Measurements from ENCODE around the gene ARHGAP5. TPM values are rescaled to one million over a fixed set of nuclear protein-coding genes. Genes with fewer than 3 reads are reported as not detected.
"Not testable (repeated sequence)": the region's sequence is repeated elsewhere in the genome, so short reads cannot be mapped to it uniquely, and the experiment has no call there.

Gene ARHGAP5
- total RNA-seq, 1 experiment from 2014 or later: 114 TPM

DNA sequence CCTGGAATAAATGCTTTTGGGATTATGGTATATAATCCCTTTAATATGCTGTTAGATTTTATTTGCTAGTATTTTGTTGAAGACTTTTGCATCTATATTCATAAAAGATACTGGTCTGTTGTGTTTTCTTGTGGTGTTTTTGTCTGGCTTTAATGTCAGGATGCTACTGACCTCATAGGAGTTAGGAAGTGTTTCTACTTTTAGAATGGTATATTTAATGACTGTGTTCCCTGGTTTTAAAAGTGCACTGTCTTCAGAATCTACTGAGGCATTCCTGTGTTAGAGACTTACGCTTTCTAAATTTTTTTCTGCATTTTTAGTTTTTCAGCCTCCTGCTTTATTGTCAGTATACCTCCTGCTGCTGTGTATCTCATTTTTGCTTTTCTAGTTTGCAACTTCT, 51.6 kb downstream of the ARHGAP5 start:
- peaks cover 14% of the 10 kb centered on the region for H3K9me3 ChIP-seq (ENCODE audit: low read length)

DNA sequence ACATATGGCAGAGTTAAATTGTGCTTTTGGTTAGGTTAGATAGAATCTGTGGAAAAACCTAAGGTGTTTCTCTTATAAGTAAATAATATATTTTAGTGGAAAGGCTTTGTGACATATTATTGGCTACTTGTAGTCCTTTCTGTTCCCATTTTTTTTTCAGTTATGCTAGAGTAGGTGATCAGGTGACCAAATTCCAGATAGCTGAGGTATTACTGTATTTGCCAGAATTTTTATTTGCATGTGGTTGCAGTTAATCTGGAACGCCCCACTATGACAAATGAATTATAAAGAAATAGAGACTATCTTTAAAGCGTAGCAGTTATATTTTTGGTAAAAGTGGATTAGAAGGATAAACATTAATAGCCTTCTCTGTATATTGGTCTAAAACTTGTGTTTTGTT, 52.0 kb downstream of the ARHGAP5 start:
- H4K20me1 ChIP-seq (ENCODE audit: insufficient read depth, low read depth, low read length): no peaks in the 10 kb centered on the region
- H3K36me3 ChIP-seq (ENCODE audit: insufficient read depth, low read length): peaks cover 34% of the 10 kb centered on the region
- H3K79me2 ChIP-seq (ENCODE audit: low read length): peaks cover 61% of the 10 kb centered on the region
- no peaks in the 10 kb centered on the region for H3K4me1 ChIP-seq (ENCODE audit: low read length)
- no peak overlapping the region for H2AFZ ChIP-seq (ENCODE audit: low read length)
- no peaks in the 10 kb centered on the region for H3K9me2 ChIP-seq (replicated peaks; ENCODE audit: insufficient read depth, low read length)
- H3K9ac ChIP-seq (ENCODE audit: low read length): no peak overlapping the region
- H3K4me2 ChIP-seq (ENCODE audit: low read depth, low read length, poor library complexity, severe bottlenecking): no peak overlapping the region
- H3K27ac ChIP-seq (ENCODE audit: low read length): no peak overlapping the region
- DNase-seq: no peak
- peaks cover 14% of the 10 kb centered on the region for H3K9me3 ChIP-seq (ENCODE audit: low read length)
- H3K4me3 ChIP-seq (ENCODE audit: low read length): no peak overlapping the region
- no peaks in the 10 kb centered on the region for H3K27me3 ChIP-seq (ENCODE audit: low read length)

More for the DNA sequence above, 51.6 kb downstream of the ARHGAP5 start:
- Histone ChIP-seq H3K4me2 (ENCODE audit: low read depth, low read length, poor library complexity, severe bottlenecking) (no peak overlapping the region), H2AFZ (ENCODE audit: low read length) (no peak overlapping the region), H3K9ac (ENCODE audit: low read length) (no peak overlapping the region), H4K20me1 (ENCODE audit: insufficient read depth, low read depth, low read length) (no peaks in the 10 kb centered on the region), H3K27me3 (ENCODE audit: low read length) (no peaks in the 10 kb centered on the region), H3K4me3 (ENCODE audit: low read length) (no peak overlapping the region), H3K36me3 (ENCODE audit: insufficient read depth, low read length) (peaks cover 34% of the 10 kb centered on the region), H3K4me1 (ENCODE audit: low read length) (no peaks in the 10 kb centered on the region), H3K9me2 (replicated peaks; ENCODE audit: insufficient read depth, low read length) (no peaks in the 10 kb centered on the region), H3K27ac (ENCODE audit: low read length) (no peak overlapping the region), H3K79me2 (ENCODE audit: low read length) (peaks cover 61% of the 10 kb centered on the region)
- no peak for DNase-seq

DNA sequence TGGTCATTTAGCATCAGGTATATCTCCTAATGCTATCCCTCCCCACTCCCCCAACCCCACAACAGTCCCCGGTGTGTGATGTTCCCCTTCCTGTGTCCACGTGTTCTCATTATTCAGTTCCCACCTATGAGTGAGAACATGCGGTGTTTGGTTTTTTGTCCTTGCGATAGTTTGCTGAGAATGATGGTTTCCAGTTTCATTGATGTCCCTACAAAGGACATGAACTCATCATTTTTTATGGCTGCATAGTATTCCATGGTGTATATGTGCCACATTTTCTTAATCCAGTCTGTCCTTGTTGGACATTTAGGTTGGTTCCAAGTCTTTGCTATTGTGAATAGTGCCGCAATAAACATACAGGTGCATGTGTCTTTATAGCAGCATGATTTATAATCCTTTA, 54.6 kb downstream of the ARHGAP5 start:
- not testable (repeated sequence) for DNase-seq; H4K20me1 ChIP-seq (ENCODE audit: insufficient read depth, low read depth, low read length); H3K9me2 ChIP-seq (replicated peaks; ENCODE audit: insufficient read depth, low read length); H3K4me1 ChIP-seq (ENCODE audit: low read length); H3K27me3 ChIP-seq (ENCODE audit: low read length); H3K4me2 ChIP-seq (ENCODE audit: low read depth, low read length, poor library complexity, severe bottlenecking); H3K27ac ChIP-seq (ENCODE audit: low read length); H3K9ac ChIP-seq (ENCODE audit: low read length); H3K9me3 ChIP-seq (ENCODE audit: low read length); H2AFZ ChIP-seq (ENCODE audit: low read length); H3K4me3 ChIP-seq (ENCODE audit: low read length)
- Histone ChIP-seq H3K36me3 (ENCODE audit: insufficient read depth, low read length) (peaks cover 11% of the 10 kb centered on the region), H3K79me2 (ENCODE audit: low read length) (peaks cover 61% of the 10 kb centered on the region)

DNA sequence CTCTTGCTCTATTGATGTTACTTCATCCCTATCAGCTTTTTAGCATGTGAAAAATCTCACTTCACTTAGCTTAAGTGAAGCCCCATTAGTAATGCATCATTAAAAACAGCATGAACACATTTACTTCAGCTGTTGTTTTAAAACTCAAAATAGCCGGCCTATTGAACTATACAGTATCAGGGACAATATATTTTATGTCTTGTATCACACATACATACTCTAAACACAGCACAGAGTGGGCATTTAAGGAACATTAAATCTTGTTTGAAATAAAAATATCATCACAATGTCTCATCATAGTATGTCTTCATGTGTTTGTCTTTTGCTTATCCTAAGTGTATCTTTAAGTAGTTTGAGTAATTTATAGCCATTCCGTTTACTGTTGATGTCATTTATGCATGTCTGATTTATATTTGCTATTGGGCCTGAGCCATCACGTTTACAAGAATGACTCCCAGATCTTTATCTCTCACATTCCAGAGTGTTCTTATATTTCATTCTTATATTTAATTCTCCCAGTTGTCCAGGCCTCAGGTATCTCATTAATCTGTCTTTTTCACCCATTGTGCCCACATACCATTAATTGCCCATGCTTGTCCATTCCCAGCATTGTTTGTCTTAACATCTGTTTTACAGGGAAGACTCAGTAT, 57.5 kb downstream of the ARHGAP5 start:
- H3K9me3 ChIP-seq (ENCODE audit: low read length): peaks cover 3% of the 10 kb centered on the region; the same call in 1 of the 2 replicates
- H3K79me2 ChIP-seq (ENCODE audit: low read length): peaks cover 70% of the 10 kb centered on the region
- no peaks in the 10 kb centered on the region for H4K20me1 ChIP-seq (ENCODE audit: insufficient read depth, low read depth, low read length)
- H3K27me3 ChIP-seq (ENCODE audit: low read length): no peaks in the 10 kb centered on the region
- no peaks in the 10 kb centered on the region for H3K4me1 ChIP-seq (ENCODE audit: low read length)
- peaks cover 6% of the 10 kb centered on the region; the same call in 1 of the 2 replicates for H3K36me3 ChIP-seq (ENCODE audit: insufficient read depth, low read length)
- H3K27ac ChIP-seq (ENCODE audit: low read length): no peak overlapping the region
- H3K4me2 ChIP-seq (ENCODE audit: low read depth, low read length, poor library complexity, severe bottlenecking): no peak overlapping the region
- no peaks in the 10 kb centered on the region for H3K9me2 ChIP-seq (replicated peaks; ENCODE audit: insufficient read depth, low read length)
- H3K9ac ChIP-seq (ENCODE audit: low read length): no peak overlapping the region
- H3K4me3 ChIP-seq (ENCODE audit: low read length): no peak overlapping the region
- H2AFZ ChIP-seq (ENCODE audit: low read length): no peak overlapping the region
- DNase-seq: no peak

DNA sequence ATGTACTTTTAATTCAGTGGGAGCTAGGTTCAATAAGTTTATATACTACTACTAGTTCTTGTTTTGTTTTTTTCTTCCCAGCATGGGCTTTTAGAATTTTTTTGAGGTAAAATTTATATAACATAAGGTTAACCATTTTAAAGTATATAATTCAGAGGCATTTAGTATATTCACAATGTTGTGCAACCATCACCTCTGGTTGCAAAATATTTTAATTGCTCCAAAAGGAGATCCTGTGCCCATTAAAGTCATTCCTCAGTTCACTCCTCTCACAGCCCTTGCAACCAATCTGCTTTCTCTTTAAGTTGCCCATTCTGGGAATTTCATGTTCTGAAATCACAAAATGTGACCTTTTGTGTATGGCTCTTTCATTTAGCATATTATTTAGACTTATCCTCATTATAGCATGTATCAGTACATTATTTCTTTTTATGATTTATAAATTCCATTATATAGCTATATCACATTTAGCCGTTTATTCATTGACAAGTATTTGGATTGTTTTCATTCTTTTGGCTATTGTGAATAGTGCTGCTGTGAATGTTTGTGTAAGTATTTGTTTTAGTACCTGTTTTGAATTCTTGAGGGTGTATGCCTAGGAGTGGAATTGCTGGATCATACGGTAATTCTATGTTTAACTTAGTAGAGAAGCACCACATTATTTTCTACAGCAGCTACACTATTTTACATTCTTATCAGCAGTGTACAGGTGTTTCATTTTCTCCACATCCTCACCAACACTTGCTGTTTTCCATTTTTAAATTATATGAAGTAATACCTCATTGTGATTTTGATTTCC, 59.1 kb downstream of the ARHGAP5 start:
- peaks cover 65% of the 10 kb centered on the region for H3K79me2 ChIP-seq (ENCODE audit: low read length)
- peaks cover 3% of the 10 kb centered on the region; the same call in 1 of the 2 replicates for H3K9me3 ChIP-seq (ENCODE audit: low read length)
- no peaks in the 10 kb centered on the region for H3K4me1 ChIP-seq (ENCODE audit: low read length)
- no peak overlapping the region for H3K27ac ChIP-seq (ENCODE audit: low read length)
- no peaks in the 10 kb centered on the region for H3K27me3 ChIP-seq (ENCODE audit: low read length)
- no peaks in the 10 kb centered on the region for H4K20me1 ChIP-seq (ENCODE audit: insufficient read depth, low read depth, low read length)
- no peak overlapping the region for H3K4me2 ChIP-seq (ENCODE audit: low read depth, low read length, poor library complexity, severe bottlenecking)
- H3K36me3 ChIP-seq (ENCODE audit: insufficient read depth, low read length): 0 out of 2 replicates have a peak, but pooled peaks cover 6% of the 10 kb centered on the region
- H3K9me2 ChIP-seq (replicated peaks; ENCODE audit: insufficient read depth, low read length): no peaks in the 10 kb centered on the region
- no peak overlapping the region for H2AFZ ChIP-seq (ENCODE audit: low read length)
- no peak for DNase-seq
- no peak overlapping the region for H3K4me3 ChIP-seq (ENCODE audit: low read length)
- no peak overlapping the region for H3K9ac ChIP-seq (ENCODE audit: low read length)

DNA sequence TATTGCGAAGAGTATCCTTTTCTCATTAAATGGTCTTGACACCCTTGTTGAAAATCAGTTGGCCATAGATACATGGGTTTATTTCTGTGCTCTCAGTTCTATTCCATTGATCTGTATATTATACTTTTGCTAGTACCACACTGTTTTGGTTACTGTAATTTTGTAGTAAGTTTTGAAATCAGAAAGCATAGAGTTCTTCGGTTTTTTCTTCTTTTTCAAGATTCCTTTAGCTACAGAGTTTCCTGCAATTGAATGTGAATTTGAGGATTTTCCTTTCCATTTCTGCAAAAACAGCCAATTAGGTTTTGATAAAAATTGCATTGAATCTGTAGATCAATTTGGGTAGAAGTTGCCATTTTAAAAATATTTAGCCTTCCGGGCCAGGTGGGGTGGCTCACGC, 60.2 kb downstream of the ARHGAP5 start:
- peaks cover 3% of the 10 kb centered on the region; the same call in 1 of the 2 replicates for H3K9me3 ChIP-seq (ENCODE audit: low read length)
- no peaks in the 10 kb centered on the region for H3K9me2 ChIP-seq (replicated peaks; ENCODE audit: insufficient read depth, low read length)
- no peak overlapping the region for H2AFZ ChIP-seq (ENCODE audit: low read length)
- no peak for DNase-seq
- no peaks in the 10 kb centered on the region for H3K4me1 ChIP-seq (ENCODE audit: low read length)
- H3K27ac ChIP-seq (ENCODE audit: low read length): no peak overlapping the region
- H3K27me3 ChIP-seq (ENCODE audit: low read length): no peaks in the 10 kb centered on the region
- peaks cover 73% of the 10 kb centered on the region for H3K79me2 ChIP-seq (ENCODE audit: low read length)
- no peak overlapping the region for H3K4me2 ChIP-seq (ENCODE audit: low read depth, low read length, poor library complexity, severe bottlenecking)
- H4K20me1 ChIP-seq (ENCODE audit: insufficient read depth, low read depth, low read length): no peaks in the 10 kb centered on the region
- no peak overlapping the region for H3K9ac ChIP-seq (ENCODE audit: low read length)
- H3K36me3 ChIP-seq (ENCODE audit: insufficient read depth, low read length): 0 out of 2 replicates have a peak, but pooled peaks cover 6% of the 10 kb centered on the region
- H3K4me3 ChIP-seq (ENCODE audit: low read length): no peak overlapping the region

DNA sequence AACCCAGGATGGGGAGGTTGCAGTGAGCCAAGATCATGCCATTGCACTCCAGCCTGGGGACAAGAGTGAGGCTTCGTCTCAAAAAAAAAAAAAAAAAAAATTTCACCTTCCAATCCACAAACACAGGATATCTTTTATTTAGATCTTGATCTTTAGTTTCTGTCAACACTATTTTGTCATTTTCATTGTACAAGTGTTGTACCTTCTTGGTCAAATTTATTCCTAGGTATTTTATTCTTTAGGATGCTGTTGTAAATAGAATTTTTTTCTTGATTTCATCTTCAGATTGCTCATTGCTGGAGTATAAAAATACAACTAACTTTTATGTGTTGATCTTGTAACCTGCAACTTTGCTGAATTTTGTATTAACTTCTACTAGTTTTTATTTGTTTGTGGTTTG, 60.8 kb downstream of the ARHGAP5 start:
- no peak overlapping the region for H3K9ac ChIP-seq (ENCODE audit: low read length)
- H2AFZ ChIP-seq (ENCODE audit: low read length): no peak overlapping the region
- H3K27me3 ChIP-seq (ENCODE audit: low read length): no peaks in the 10 kb centered on the region
- no peaks in the 10 kb centered on the region for H4K20me1 ChIP-seq (ENCODE audit: insufficient read depth, low read depth, low read length)
- H3K9me3 ChIP-seq (ENCODE audit: low read length): peaks cover 3% of the 10 kb centered on the region; the same call in 1 of the 2 replicates
- H3K27ac ChIP-seq (ENCODE audit: low read length): no peak overlapping the region
- peaks cover 79% of the 10 kb centered on the region for H3K79me2 ChIP-seq (ENCODE audit: low read length)
- no peak overlapping the region for H3K4me2 ChIP-seq (ENCODE audit: low read depth, low read length, poor library complexity, severe bottlenecking)
- no peaks in the 10 kb centered on the region for H3K4me1 ChIP-seq (ENCODE audit: low read length)
- no peak for DNase-seq
- no peaks in the 10 kb centered on the region for H3K9me2 ChIP-seq (replicated peaks; ENCODE audit: insufficient read depth, low read length)
- no peak overlapping the region for H3K4me3 ChIP-seq (ENCODE audit: low read length)
- 0 out of 2 replicates have a peak, but pooled peaks cover 6% of the 10 kb centered on the region for H3K36me3 ChIP-seq (ENCODE audit: insufficient read depth, low read length)

DNA sequence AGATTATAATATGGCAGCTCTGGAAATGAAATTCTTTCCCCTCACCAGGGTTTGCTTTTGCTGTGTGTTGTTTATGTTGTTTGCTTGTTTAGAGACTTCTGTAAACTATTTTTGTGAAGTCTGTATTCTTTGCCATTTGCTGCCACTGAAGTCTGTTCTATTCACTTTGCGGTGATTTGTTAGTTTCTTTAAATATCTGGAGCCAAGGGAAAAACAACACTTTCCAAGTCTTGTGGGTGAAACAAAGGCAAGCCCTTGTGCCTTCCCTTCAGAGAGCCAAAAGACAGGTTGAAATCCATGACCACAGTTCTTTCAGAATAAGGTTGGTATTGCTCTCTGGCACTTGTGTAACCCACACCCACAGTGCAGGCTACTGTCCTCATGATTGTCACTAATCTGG, 65.2 kb downstream of the ARHGAP5 start:
- no peak overlapping the region for H2AFZ ChIP-seq (ENCODE audit: low read length)
- no peak overlapping the region for H3K9ac ChIP-seq (ENCODE audit: low read length)
- no peak overlapping the region for H3K4me2 ChIP-seq (ENCODE audit: low read depth, low read length, poor library complexity, severe bottlenecking)

More for the DNA sequence above, 65.2 kb downstream of the ARHGAP5 start:
- Histone ChIP-seq H3K27me3 (ENCODE audit: low read length) (no peaks in the 10 kb centered on the region), H3K36me3 (ENCODE audit: insufficient read depth, low read length) (peaks cover 10% of the 10 kb centered on the region; the same call in 1 of the 2 replicates), H3K27ac (ENCODE audit: low read length) (no peak overlapping the region), H4K20me1 (ENCODE audit: insufficient read depth, low read depth, low read length) (no peaks in the 10 kb centered on the region), H3K9me2 (replicated peaks; ENCODE audit: insufficient read depth, low read length) (no peaks in the 10 kb centered on the region), H3K79me2 (ENCODE audit: low read length) (peaks cover 73% of the 10 kb centered on the region), H3K9me3 (ENCODE audit: low read length) (peaks cover 3% of the 10 kb centered on the region; the same call in 1 of the 2 replicates), H3K4me1 (ENCODE audit: low read length) (no peaks in the 10 kb centered on the region), H3K4me3 (ENCODE audit: low read length) (no peak overlapping the region)
- DNase-seq: no peak
